ENCODE measurements around the gene DCAF5. TPM values are rescaled to one million over a fixed set of nuclear protein-coding genes. Genes with fewer than 3 reads are reported as not detected.

DCAF5 gene
- total and polyA plus RNA-seq, 2 of the 13 experiments (the other 11 are each of a cell fraction or from before 2014, with no cell fraction given): 13.4 to 31.6 TPM

- H3K79me2 ChIP-seq (ENCODE audit: insufficient read depth, low read length): no peaks in the 10 kb centered on the region
- CTCF ChIA-PET (ENCODE audit: low intra/inter-chr PET ratio, low total read pairs): interaction anchor here (2.0 to 2.3 kb wide), 2 partner anchors 197 to 244 kb away, joined by 17 to 25 read pairs; no protein-coding TSS in a partner anchor
- DNase-seq (ENCODE audit: low spot score) (peak; percentile 69), FAIRE-seq (peak; percentile 95), ATAC-seq (peak; percentile 85)
- intact Hi-C loops (cut with micrococcal nuclease; ENCODE audit: unreplicated experiment) (loop anchor here (1.0 to 2.0 kb wide), 3 partner anchors 105 to 244 kb away; no protein-coding TSS in a partner anchor), in situ Hi-C loops (cut with HindIII; ENCODE audit: extremely low pct_ligation_motif_present, low pct_unique_long_range_greater_than_20kb) (loop anchor here (5.0 kb wide), 1 partner anchor 245 kb away; no protein-coding TSS in a partner anchor)
- H3K9me3 ChIP-seq (ENCODE audit: low read length): no peaks in the 10 kb centered on the region
- peaks cover 7 to 35% of the 10 kb centered on the region in 2 experiments for H3K36me3 ChIP-seq (replicated peaks in 1 of 2; ENCODE audit: control insufficient read depth in 1 of 2, insufficient read depth in 2 of 2, low read length in 2 of 2)
- H3K4me2 ChIP-seq (ENCODE audit: low read depth, low read length): no peak overlapping the region
- H3K27ac ChIP-seq (ENCODE audit: extremely low read length, insufficient read depth, low read length): no peak overlapping the region
- no TSS peak for BruUV-seq (replicated peaks)
- H3K4me1 ChIP-seq (ENCODE audit: insufficient read depth, low read length): no peaks in the 10 kb centered on the region
- H2AFZ ChIP-seq (ENCODE audit: low read length): no peak overlapping the region
- H4K20me1 ChIP-seq (ENCODE audit: insufficient read depth, low read length): no peaks in the 10 kb centered on the region; the same call in 1 of the 2 replicates
- no peaks in the 10 kb centered on the region for H3K27me3 ChIP-seq (ENCODE audit: control insufficient read depth in 1 of 2, insufficient read depth in 2 of 2, low read length in 2 of 2)
- no peak overlapping the region for H3K4me3 ChIP-seq (replicated peaks in 1 of 3; ENCODE audit: insufficient read depth in 1 of 3, low read depth in 2 of 3, low read length in 3 of 3)
- H3K9ac ChIP-seq (ENCODE audit: insufficient read depth, low read depth, low read length): no peak overlapping the region
- 12% methylated on average over 3 of the region's 3 CpGs for WGBS (ENCODE audit: low lambda C conversion rate)
- POLR2A ChIA-PET: interaction anchor here (1.7 kb wide), 1 partner anchor 14 kb away, joined by 5 read pairs; no protein-coding TSS in a partner anchor
- no peak for TF ChIP-seq FOXO1 (CRISPR knock-in tag; IDR thresholded peaks at IDR 0.05)
- no peak for TF ChIP-seq XBP1 (CRISPR knock-in tag; IDR thresholded peaks at IDR 0.05)
- TF ChIP-seq MEIS2 (CRISPR knock-in tag; IDR thresholded peaks at IDR 0.05): no peak
- TF ChIP-seq, protein P1, sequence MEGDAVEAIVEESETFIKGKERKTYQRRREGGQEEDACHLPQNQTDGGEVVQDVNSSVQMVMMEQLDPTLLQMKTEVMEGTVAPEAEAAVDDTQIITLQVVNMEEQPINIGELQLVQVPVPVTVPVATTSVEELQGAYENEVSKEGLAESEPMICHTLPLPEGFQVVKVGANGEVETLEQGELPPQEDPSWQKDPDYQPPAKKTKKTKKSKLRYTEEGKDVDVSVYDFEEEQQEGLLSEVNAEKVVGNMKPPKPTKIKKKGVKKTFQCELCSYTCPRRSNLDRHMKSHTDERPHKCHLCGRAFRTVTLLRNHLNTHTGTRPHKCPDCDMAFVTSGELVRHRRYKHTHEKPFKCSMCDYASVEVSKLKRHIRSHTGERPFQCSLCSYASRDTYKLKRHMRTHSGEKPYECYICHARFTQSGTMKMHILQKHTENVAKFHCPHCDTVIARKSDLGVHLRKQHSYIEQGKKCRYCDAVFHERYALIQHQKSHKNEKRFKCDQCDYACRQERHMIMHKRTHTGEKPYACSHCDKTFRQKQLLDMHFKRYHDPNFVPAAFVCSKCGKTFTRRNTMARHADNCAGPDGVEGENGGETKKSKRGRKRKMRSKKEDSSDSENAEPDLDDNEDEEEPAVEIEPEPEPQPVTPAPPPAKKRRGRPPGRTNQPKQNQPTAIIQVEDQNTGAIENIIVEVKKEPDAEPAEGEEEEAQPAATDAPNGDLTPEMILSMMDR (CRISPR knock-in tag; IDR thresholded peaks at IDR 0.05): peak; percentile 87
- TF ChIP-seq MIXL1 (CRISPR knock-in tag; IDR thresholded peaks at IDR 0.05): peak; percentile 76
- TF ChIP-seq ZGPAT (CRISPR knock-in tag; IDR thresholded peaks at IDR 0.05): 0 out of 2 replicates have a peak, but pooled peaks have one; percentile 16
- peak; percentile 87 for TF ChIP-seq RAD21 (CRISPR knock-in tag; IDR thresholded peaks at IDR 0.05)
- TF ChIP-seq GATAD2A (CRISPR knock-in tag; IDR thresholded peaks at IDR 0.05): 0 out of 2 replicates have a peak, but pooled peaks have one; percentile 22
- no peak for TF ChIP-seq NR2F6 (IDR thresholded peaks at IDR 0.05)
- TF ChIP-seq NR2F6 (CRISPR knock-in tag; IDR thresholded peaks at IDR 0.05): 0 out of 2 replicates have a peak, but pooled peaks have one; percentile 14
- peak; percentile 91 for TF ChIP-seq STAG1 (CRISPR knock-in tag; IDR thresholded peaks at IDR 0.05)
- 0 out of 2 replicates have a peak, but pooled peaks have one; percentile 21 for TF ChIP-seq ARID5B (CRISPR knock-in tag; IDR thresholded peaks at IDR 0.05)
- TF ChIP-seq SALL1 (CRISPR knock-in tag; IDR thresholded peaks at IDR 0.05): no peak
- TF ChIP-seq ZSCAN22 (CRISPR knock-in tag; IDR thresholded peaks at IDR 0.05): no peak
- 0 out of 2 replicates have a peak, but pooled peaks have one; percentile 32 for TF ChIP-seq IRF2 (CRISPR knock-in tag; IDR thresholded peaks at IDR 0.05)
- 0 out of 2 replicates have a peak, but pooled peaks have one; percentile 16 for TF ChIP-seq SAP130 (CRISPR knock-in tag; IDR thresholded peaks at IDR 0.05; ENCODE audit: low read depth)
- no peak for TF ChIP-seq SAFB2 (CRISPR knock-in tag; IDR thresholded peaks at IDR 0.05; ENCODE audit: borderline replicate concordance, low read depth)
- TF ChIP-seq SMC3 (IDR thresholded peaks at IDR 0.05; ENCODE audit: low read length): peak; percentile 90
- no peak for TF ChIP-seq SP140L (CRISPR knock-in tag; IDR thresholded peaks at IDR 0.05; ENCODE audit: borderline replicate concordance)
- TF ChIP-seq RXRB (CRISPR knock-in tag; IDR thresholded peaks at IDR 0.05; ENCODE audit: borderline replicate concordance): peak; percentile 18; the same call in 1 of the 2 replicates
Observed at GRCh38 chr14:69107407-69108003, 45.4 kb downstream of the DCAF5 start.

Measured in HepG2 (cell line).